Right lobe of liver (tissue), 6 donors: ENCODE data around the gene SUSD2. TPM values are rescaled to one million over a fixed set of nuclear protein-coding genes. Genes with fewer than 3 reads are reported as not detected.

Source experiments
- ATAC-seq, 4 donors: fragments of 200-7000 bp; cut with Tn5 transposase; one replicate each; pipeline ENCODE4 v1.9.1; 2020; ENCODE audit warnings: mild to moderate bottlenecking in 4 of 4, moderate library complexity in 4 of 4
- DNase-seq, 3 donors: peaks; one replicate each; pipeline ENCODE4 v3.0.0-alpha.2; 2020
- H3K27ac ChIP-seq, 3 donors: fragments of 200-600 bp; one replicate each; pipeline ENCODE4 v1.8.0; 2022
- H3K27me3 ChIP-seq, 2 donors: fragments of 200-600 bp; one replicate each; pipeline ENCODE4 v1.8.0; 2022
- H3K36me3 ChIP-seq, 4 donors: fragments of 200-600 bp; sonication (generic) in 1 of 4; one replicate each; pipeline versions ENCODE4 v1.5.1 to v1.8.0; 2017 to 2022; ENCODE audit warnings: control low read depth in 1 of 4
- H3K4me1 ChIP-seq, 4 donors: fragments of 200-600 bp; sonication (generic) in 1 of 4; one replicate each; pipeline versions ENCODE4 v1.5.1 to v1.8.0; 2017 to 2022; ENCODE audit warnings: control low read depth in 1 of 4
- H3K4me3 ChIP-seq, 3 donors: fragments of 200-600 bp; one replicate each; pipeline ENCODE4 v1.8.0; 2022
- H3K9me3 ChIP-seq, 4 donors: fragments of 200-600 bp; sonication (generic) in 1 of 4; one replicate each; pipeline versions ENCODE4 v1.5.1 to v1.8.0; 2017 to 2022; ENCODE audit warnings: control low read depth in 1 of 4
- POLR2A ChIP-seq: fragments of 450-650 bp; IDR thresholded peaks from one replicate; pipeline ENCODE4 v1.6.1; 2017; ENCODE audit warnings: antibody characterized with exemption, mild to moderate bottlenecking
- whole genome bisulfite sequencing: methylation state at CpG from one replicate; pipeline ENCODE4 v1.1.6; 2018; ENCODE audit warnings: low coverage, low lambda C conversion rate; ENCODE audit not compliant: insufficient coverage; ENCODE audit errors: missing lambda C conversion rate; 5-methylcytosine and 5-hydroxymethylcytosine counted together
- intact Hi-C, 2 donors: fragments of 100-400 bp; cut with DNase I; formaldehyde crosslinking; loops; one replicate each; pipeline versions ENCODE4 v1.11.2 to v1.14.1; 2022
- total RNA-seq, 6 experiments: library from RNA; depleted of rRNA in 2 of 6; stranded (reverse); fragments of >200 nt in 2 of 6; fragmentation: NEBNext Ultra II Directional in 3 of 6; extraction: Animal tissue kit (Norgen Biotek cat#: 25700) in 3 of 6; gene quantifications; one replicate each; pipeline versions ENCODE4 v1.1.0 to v1.2.4, GENCODE V29; 2016 to 2023
- TF ChIP-seq, protein P1 (sequence below), 4 donors: fragments of 200-600 bp in 3 of 4; fragments of 450-650 bp in 1 of 4; IDR thresholded peaks; one replicate each; pipeline versions ENCODE4 v1.5.1 to v1.8.0; 2016 to 2022; ENCODE audit warnings: antibody characterized with exemption in 4 of 4, mild to moderate bottlenecking in 2 of 4
- donor health status: DM: no; HTN: yes; CAD: no.
- donor health status: DM: no; HTN: no; CAD: no.
- donor health status: DM: no; HTN: no; CAD: no.
- donor health status: DM: no; HTN: yes; CAD: no.
- donor health status: DM: no; HTN: yes; CAD: no.

Gene SUSD2
- total RNA-seq, 6 experiments from 2014 or later: 0.61 to 6.8 (median 2.0) TPM

DNA sequence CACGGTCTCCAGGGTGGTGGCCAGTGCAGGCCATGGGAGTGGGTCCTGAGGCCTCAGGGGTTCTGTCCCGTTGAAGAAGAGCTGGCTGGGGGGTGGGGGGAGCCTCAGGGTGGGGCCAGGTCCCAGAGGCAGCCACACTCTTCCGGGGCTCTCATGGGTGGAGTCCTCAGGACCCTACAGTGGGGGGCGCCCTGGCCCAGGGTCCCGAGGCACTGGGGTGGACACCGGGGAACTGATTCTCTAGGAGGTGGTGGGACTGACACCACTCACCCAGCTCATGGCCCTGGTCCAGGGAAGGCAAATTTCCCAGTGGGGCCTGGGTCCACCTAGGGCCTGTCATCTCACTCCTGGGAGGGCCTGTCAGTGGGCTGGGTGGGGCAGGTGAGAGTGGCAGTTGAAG lies 50.8 kb downstream of the SUSD2 start:
- Histone ChIP-seq H3K4me3 (no peak overlapping the region), H3K4me1 (no peaks in the 10 kb centered on the region), H3K36me3 (no peaks in the 10 kb centered on the region), H3K9me3 (no peaks in the 10 kb centered on the region), H3K27ac (no peak overlapping the region), H3K27me3 (no peaks in the 10 kb centered on the region)
- ATAC-seq (peak in 1 of 4 donors; percentile 12), DNase-seq (no peak)
- no peak for TF ChIP-seq POLR2A
- TF ChIP-seq, protein P1, sequence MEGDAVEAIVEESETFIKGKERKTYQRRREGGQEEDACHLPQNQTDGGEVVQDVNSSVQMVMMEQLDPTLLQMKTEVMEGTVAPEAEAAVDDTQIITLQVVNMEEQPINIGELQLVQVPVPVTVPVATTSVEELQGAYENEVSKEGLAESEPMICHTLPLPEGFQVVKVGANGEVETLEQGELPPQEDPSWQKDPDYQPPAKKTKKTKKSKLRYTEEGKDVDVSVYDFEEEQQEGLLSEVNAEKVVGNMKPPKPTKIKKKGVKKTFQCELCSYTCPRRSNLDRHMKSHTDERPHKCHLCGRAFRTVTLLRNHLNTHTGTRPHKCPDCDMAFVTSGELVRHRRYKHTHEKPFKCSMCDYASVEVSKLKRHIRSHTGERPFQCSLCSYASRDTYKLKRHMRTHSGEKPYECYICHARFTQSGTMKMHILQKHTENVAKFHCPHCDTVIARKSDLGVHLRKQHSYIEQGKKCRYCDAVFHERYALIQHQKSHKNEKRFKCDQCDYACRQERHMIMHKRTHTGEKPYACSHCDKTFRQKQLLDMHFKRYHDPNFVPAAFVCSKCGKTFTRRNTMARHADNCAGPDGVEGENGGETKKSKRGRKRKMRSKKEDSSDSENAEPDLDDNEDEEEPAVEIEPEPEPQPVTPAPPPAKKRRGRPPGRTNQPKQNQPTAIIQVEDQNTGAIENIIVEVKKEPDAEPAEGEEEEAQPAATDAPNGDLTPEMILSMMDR (IDR thresholded peaks at IDR 0.05): no peak
- intact Hi-C loops: loop anchor here in 1 of 2 donors (10.0 kb wide), 1 partner anchor 47 kb away; the partner anchor contains the start of gene SUSD2
- no CpG with 5 or more reads among the region's 6 CpGs for WGBS

DNA sequence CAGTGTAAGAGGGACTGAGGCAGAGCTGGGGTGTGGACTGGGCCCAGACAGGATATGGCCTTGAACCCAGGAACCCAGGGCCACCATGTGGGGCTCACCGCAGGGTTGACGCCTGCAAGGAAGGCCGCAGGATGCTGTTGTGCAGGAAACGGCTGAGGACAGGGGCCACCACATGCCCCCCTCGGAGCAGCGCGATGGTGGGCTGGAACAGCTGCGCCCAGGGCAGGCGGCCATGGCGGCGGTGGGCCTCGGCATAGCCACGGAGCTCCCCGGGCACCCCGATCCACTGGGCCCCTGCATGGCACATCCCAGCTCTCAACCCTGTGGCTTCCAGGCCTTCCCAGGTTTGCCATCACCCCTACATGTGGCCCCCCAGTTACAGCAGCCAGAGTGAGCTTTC lies 51.4 kb downstream of the SUSD2 start:
- Histone ChIP-seq H3K27ac (no peak overlapping the region), H3K36me3 (no peaks in the 10 kb centered on the region), H3K4me3 (no peak overlapping the region), H3K27me3 (no peaks in the 10 kb centered on the region), H3K4me1 (no peaks in the 10 kb centered on the region), H3K9me3 (no peaks in the 10 kb centered on the region)
- DNase-seq (no peak), ATAC-seq (no peak)
- intact Hi-C loops: loop anchor here in 1 of 2 donors (10.0 kb wide), 1 partner anchor 48 kb away; the partner anchor contains the start of gene SUSD2
- TF ChIP-seq, protein P1 (IDR thresholded peaks at IDR 0.05): no peak
- TF ChIP-seq POLR2A: no peak
- WGBS: no CpG with 5 or more reads among the region's 15 CpGs

DNA sequence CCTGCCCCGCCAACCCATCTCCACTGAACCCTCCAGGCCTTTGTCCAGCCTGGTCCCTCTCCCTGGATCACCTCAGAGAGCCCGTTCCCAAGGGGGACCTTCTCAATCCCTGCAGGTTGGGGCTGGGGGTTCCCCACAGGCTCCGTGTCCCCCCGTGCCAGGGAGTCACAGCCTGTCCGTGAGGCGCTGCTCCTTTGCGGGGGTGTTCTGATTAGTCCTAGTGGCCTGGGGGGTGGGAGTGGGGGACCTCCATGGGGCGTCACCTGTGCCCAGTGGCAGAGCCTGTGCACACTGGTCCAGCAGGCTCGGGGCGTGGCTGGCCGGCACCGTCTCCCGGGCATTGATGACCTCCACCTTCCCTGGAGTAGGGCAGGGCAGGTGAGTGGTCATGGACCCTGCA lies 51.9 kb downstream of the SUSD2 start:
- no CpG with 5 or more reads among the region's 13 CpGs for WGBS
- ATAC-seq: peak in 1 of 4 donors; percentile 20
- intact Hi-C loops: loop anchor here in 1 of 2 donors (10.0 kb wide), 1 partner anchor 48 kb away; the partner anchor contains the start of gene SUSD2
- Histone ChIP-seq H3K4me3 (no peak overlapping the region), H3K27me3 (no peaks in the 10 kb centered on the region), H3K4me1 (no peaks in the 10 kb centered on the region), H3K36me3 (no peaks in the 10 kb centered on the region), H3K9me3 (no peaks in the 10 kb centered on the region), H3K27ac (no peak overlapping the region)
- TF ChIP-seq POLR2A: no peak
- TF ChIP-seq, protein P1 (IDR thresholded peaks at IDR 0.05): no peak
- DNase-seq: no peak

DNA sequence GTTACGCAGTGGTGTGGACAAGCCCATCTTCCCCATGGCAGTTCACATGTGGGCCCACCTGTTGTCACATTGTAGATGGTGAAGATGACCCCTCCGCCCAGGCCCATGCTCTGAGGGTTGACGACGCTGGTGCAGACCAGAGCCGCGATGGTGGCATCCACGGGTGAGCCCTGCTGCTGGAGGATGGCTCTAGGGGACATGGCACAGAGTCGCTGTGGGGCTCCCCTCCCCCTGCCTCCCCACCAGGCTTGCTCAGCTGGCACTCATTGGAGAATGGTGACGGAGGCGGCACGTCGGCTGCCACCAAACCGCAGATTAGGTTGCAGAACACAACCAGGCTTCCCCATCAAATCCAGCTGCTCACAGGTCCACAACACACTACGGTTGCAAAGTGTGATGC lies 52.5 kb downstream of the SUSD2 start:
- TF ChIP-seq, protein P1 (IDR thresholded peaks at IDR 0.05): no peak
- no peak for TF ChIP-seq POLR2A
- H3K4me1 ChIP-seq: no peaks in the 10 kb centered on the region
- no peak overlapping the region for H3K27ac ChIP-seq
- H3K9me3 ChIP-seq: no peaks in the 10 kb centered on the region
- H3K4me3 ChIP-seq: no peak overlapping the region
- no peak for DNase-seq
- intact Hi-C loops: loop anchor here in 1 of 2 donors (10.0 kb wide), 1 partner anchor 49 kb away; the partner anchor contains the start of gene SUSD2
- no peaks in the 10 kb centered on the region for H3K36me3 ChIP-seq
- no peaks in the 10 kb centered on the region for H3K27me3 ChIP-seq
- ATAC-seq: no peak
- WGBS: 57% methylated on average over 1 of the region's 14 CpGs

DNA sequence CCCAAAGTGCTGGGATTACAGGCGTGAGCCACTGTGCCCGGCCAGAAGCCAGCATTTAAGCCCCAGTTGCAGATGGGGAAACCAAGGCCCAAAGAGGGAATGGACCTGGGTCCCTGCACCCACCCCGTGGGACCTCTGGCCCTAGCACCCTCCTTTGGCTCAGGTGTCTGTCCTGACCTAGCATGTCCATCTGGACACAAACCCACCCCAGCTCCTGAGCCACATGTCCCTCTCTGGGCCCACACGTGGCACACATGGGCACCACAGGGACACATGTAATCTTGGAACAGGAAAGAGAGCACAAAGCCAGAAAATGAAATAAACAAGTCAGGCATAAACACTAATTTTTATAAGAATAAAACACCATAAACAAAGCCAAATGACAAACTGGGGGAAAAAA lies 54.0 kb downstream of the SUSD2 start:
- no peak for ATAC-seq
- H3K4me1 ChIP-seq: no peaks in the 10 kb centered on the region
- DNase-seq: no peak
- intact Hi-C loops: loop anchor here in 1 of 2 donors (10.0 kb wide), 1 partner anchor 51 kb away; the partner anchor contains the start of gene SUSD2
- no peak overlapping the region for H3K4me3 ChIP-seq
- H3K27me3 ChIP-seq: no peaks in the 10 kb centered on the region
- H3K36me3 ChIP-seq: no peaks in the 10 kb centered on the region
- TF ChIP-seq POLR2A: no peak
- TF ChIP-seq, protein P1 (IDR thresholded peaks at IDR 0.05): no peak
- H3K9me3 ChIP-seq: no peaks in the 10 kb centered on the region
- WGBS: 90% methylated on average over 2 of the region's 4 CpGs
- no peak overlapping the region for H3K27ac ChIP-seq
